ENCODE data around the gene TOPBP1. TPM values are rescaled to one million over a fixed set of nuclear protein-coding genes. Genes with fewer than 3 reads are reported as not detected.

The TOPBP1 gene
- total and polyA plus RNA-seq, 9 of the 15 experiments (the other 6 are each of a cell fraction or from before 2014, with no cell fraction given) = 16.6 to 77.6 (median 58.2) TPM

- no peak overlapping the region for H3K4me2 ChIP-seq (ENCODE audit: insufficient read depth, low read length)
- 90% methylated on average over 2 of the region's 4 CpGs for WGBS (ENCODE audit: insufficient coverage, low coverage, missing lambda C conversion rate)
- no peaks in the 10 kb centered on the region; the same call in 2 of the 3 replicates for H3K79me2 ChIP-seq (ENCODE audit: control insufficient read depth, insufficient read depth, low read length)
- H3K9me3 ChIP-seq (replicated peaks; ENCODE audit: control insufficient read depth, insufficient read depth, low read depth, low read length) = no peaks in the 10 kb centered on the region
- ChIA-PET CTCF (ENCODE audit: low intra/inter-chr PET ratio) (no interaction called here), POLR2A (no interaction called here)
- in situ Hi-C loops (cut with MboI) (no loop called here), intact Hi-C loops (cut with micrococcal nuclease) (no loop called here)
- no peak for ATAC-seq
- no peaks in the 10 kb centered on the region for H3K9me1 ChIP-seq (ENCODE audit: control insufficient read depth, insufficient read depth, low read length)
- H4K20me1 ChIP-seq (replicated peaks; ENCODE audit: control insufficient read depth, insufficient read depth, low read length) = no peaks in the 10 kb centered on the region
- no peak for DNase-seq (ENCODE audit: extremely low read depth in 1 of 4, low spot score in 3 of 4)
- no peak overlapping the region for H3K9ac ChIP-seq (ENCODE audit: insufficient read depth in 1 of 2, low read depth in 2 of 2, low read length in 2 of 2)
- no peaks in the 10 kb centered on the region for H3K27me3 ChIP-seq (ENCODE audit: control insufficient read depth in 2 of 2, insufficient read depth in 2 of 2, low read length in 2 of 2)
- TF ChIP-seq ZNF280A (IDR thresholded peaks at IDR 0.05; ENCODE audit: low read depth, partially characterized antibody) = no peak
- no peak for TF ChIP-seq E2F5 (CRISPR knock-in tag; IDR thresholded peaks at IDR 0.05)
- no peak for TF ChIP-seq PHF8 (IDR thresholded peaks at IDR 0.05; ENCODE audit: borderline replicate concordance, low read length)
- no peak for TF ChIP-seq CCAR2 (IDR thresholded peaks at IDR 0.05; ENCODE audit: low read depth, low read length)
- no peak for TF ChIP-seq NBN (IDR thresholded peaks at IDR 0.05; ENCODE audit: low read depth)
- TF ChIP-seq CREBBP (IDR thresholded peaks at IDR 0.05; ENCODE audit: low read depth, low read length) = no peak
- TF ChIP-seq ARID2 (IDR thresholded peaks at IDR 0.05) = no peak
- TF ChIP-seq FOXO4 (CRISPR knock-in tag; IDR thresholded peaks at IDR 0.05) = no peak
- no peak for TF ChIP-seq PPARD (CRISPR knock-in tag; IDR thresholded peaks at IDR 0.05)
- TF ChIP-seq HBP1 (CRISPR knock-in tag; IDR thresholded peaks at IDR 0.05) = no peak
- TF ChIP-seq ZBTB26 (CRISPR knock-in tag; IDR thresholded peaks at IDR 0.05) = no peak
- peaks cover 77% of the 10 kb centered on the region for H3K36me3 ChIP-seq (ENCODE audit: control insufficient read depth, insufficient read depth, low read length)
- no peak for FAIRE-seq
- no peak overlapping the region for H2AFZ ChIP-seq (ENCODE audit: low read depth, low read length)
- no TSS peak for BruUV-seq (replicated peaks)
- H3K4me3 ChIP-seq = no peak overlapping the region
- H3K4me1 ChIP-seq (replicated peaks in 1 of 2; ENCODE audit: control insufficient read depth in 2 of 2, insufficient read depth in 2 of 2, low read length in 2 of 2) = no peaks in the 10 kb centered on the region
- no peak overlapping the region for H3K27ac ChIP-seq (ENCODE audit: extremely low read depth, low read depth, low read length)
These were observed 28.3 kb downstream of the TOPBP1 start for GRCh38 chr3:133633439-133633838.
